IMR-90 (cell line): Measurements from ENCODE around the gene ANKRD13D. TPM values are rescaled to one million over a fixed set of nuclear protein-coding genes. Genes with fewer than 3 reads are reported as not detected.

ENCODE experiments used
- ATAC-seq: fragments of 200-7000 bp; cut with Tn5 transposase; 2 replicates; pipeline ENCODE4 v1.9.1; 2020; ENCODE audit warnings: low read depth, mild to moderate bottlenecking, moderate library complexity
- BruUV-seq: library from RNA; stranded (reverse); fragments of 400-500 nt; replicated peaks from 2 replicates; lab custom pipeline; 2021; lab: Mats Ljungman, UMichigan
- CTCF ChIA-PET: fragments of 300-600 bp; formaldehyde crosslinking; extraction: SDS; loops from one replicate; lab custom pipeline; 2021; ENCODE audit warnings: antibody characterized with exemption; lab: Yijun Ruan, JAX
- POLR2A ChIA-PET: fragments of 300-600 bp; sonication (Branson Sonifier 250); formaldehyde crosslinking; loops from one replicate; lab custom pipeline; 2022; ENCODE audit warnings: antibody characterized with exemption; ENCODE audit not compliant: unreplicated experiment; lab: Charles Lee
- DNase-seq: peaks from one replicate; pipeline ENCODE4 v3.0.0; 2013
- H2AFZ ChIP-seq: replicated peaks from 2 replicates; pipeline ENCODE3; 2013; ENCODE audit warnings: low read length, mild to moderate bottlenecking; ENCODE audit not compliant: poor library complexity
- H2AK5ac ChIP-seq: 2 replicates; pipeline ENCODE4 v1.6.1; 2013; ENCODE audit warnings: low read depth, low read length, inconsistent platforms
- H2AK9ac ChIP-seq: replicated peaks from 2 replicates; pipeline ENCODE3; 2013; ENCODE audit warnings: mild to moderate bottlenecking, low read depth, low read length, moderate library complexity; ENCODE audit not compliant: poor library complexity
- H2BK120ac ChIP-seq: 2 replicates; pipeline ENCODE4 v1.6.1; 2013; ENCODE audit warnings: low read depth, low read length, inconsistent platforms
- H2BK15ac ChIP-seq: 3 replicates; pipeline ENCODE4 v1.6.1; 2013; ENCODE audit warnings: low read depth, low read length, inconsistent platforms
- H2BK20ac ChIP-seq: 2 replicates; pipeline ENCODE4 v1.6.1; 2013; ENCODE audit warnings: low read depth, mild to moderate bottlenecking, inconsistent platforms, low read length, moderate library complexity
- H2BK5ac ChIP-seq: 2 replicates; pipeline ENCODE4 v1.6.1; 2013; ENCODE audit warnings: mild to moderate bottlenecking, low read depth, low read length, inconsistent platforms; ENCODE audit not compliant: poor library complexity, severe bottlenecking
- H3K14ac ChIP-seq: replicated peaks from 2 replicates; pipeline ENCODE4 v1.6.1; 2013; ENCODE audit warnings: low read depth, low read length, inconsistent platforms
- H3K18ac ChIP-seq: 2 replicates; pipeline ENCODE4 v1.6.1; 2013; ENCODE audit warnings: low read depth, low read length, control low read depth
- H3K23ac ChIP-seq: 2 replicates; pipeline ENCODE4 v1.6.1; 2013; ENCODE audit warnings: low read depth, low read length, inconsistent platforms
- H3K27ac ChIP-seq: 2 replicates; pipeline ENCODE4 v1.5.1; 2013; ENCODE audit warnings: mild to moderate bottlenecking, control low read depth, low read length; ENCODE audit not compliant: insufficient read depth
- H3K27me3 ChIP-seq: 2 replicates; pipeline ENCODE4 v1.6.1; 2013; ENCODE audit warnings: low read length; ENCODE audit not compliant: control insufficient read depth, insufficient read depth
- H3K36me3 ChIP-seq: 2 replicates; pipeline ENCODE4 v1.6.1; 2013; ENCODE audit warnings: low read length, mixed read lengths; ENCODE audit not compliant: control insufficient read depth, insufficient read depth
- H3K4ac ChIP-seq: 2 replicates; pipeline ENCODE4 v1.6.1; 2013; ENCODE audit warnings: low read depth, low read length, inconsistent platforms
- H3K4me1 ChIP-seq: 2 replicates; pipeline ENCODE4 v1.6.1; 2013; ENCODE audit warnings: low read length, mixed read lengths; ENCODE audit not compliant: control insufficient read depth, insufficient read depth
- H3K4me2 ChIP-seq: 2 replicates; pipeline ENCODE4 v1.6.1; 2013; ENCODE audit warnings: low read depth, mild to moderate bottlenecking, control low read depth, low read length, moderate library complexity
- H3K4me3 ChIP-seq: 2 replicates; pipeline ENCODE4 v1.5.1; 2013; ENCODE audit warnings: low read depth, mild to moderate bottlenecking, control low read depth, low read length, moderate library complexity; ENCODE audit not compliant: insufficient read depth
- H3K56ac ChIP-seq: 2 replicates; pipeline ENCODE4 v1.6.1; 2013; ENCODE audit warnings: low read length, inconsistent platforms; ENCODE audit not compliant: insufficient read depth; ENCODE audit errors: extremely low read depth
- H3K79me1 ChIP-seq, 2 experiments: 2 replicates each; pipeline ENCODE4 v1.6.1; 2013; ENCODE audit warnings: low read length in 2 of 2, inconsistent platforms in 1 of 2, low read depth in 1 of 2
- H3K9ac ChIP-seq: 2 replicates; pipeline ENCODE4 v1.6.1; 2013; ENCODE audit warnings: low read depth, low read length, control low read depth
- H3K9me1 ChIP-seq: 2 replicates; pipeline ENCODE4 v1.6.1; 2013; ENCODE audit warnings: low read length, inconsistent platforms; ENCODE audit not compliant: insufficient read depth
- H3K9me3 ChIP-seq: 2 replicates; pipeline ENCODE4 v1.6.1; 2013; ENCODE audit warnings: low read length; ENCODE audit not compliant: control insufficient read depth, insufficient read depth
- H4K20me1 ChIP-seq: 2 replicates; pipeline ENCODE4 v1.6.1; 2013; ENCODE audit warnings: low read length, inconsistent platforms; ENCODE audit not compliant: insufficient read depth
- H4K5ac ChIP-seq: 2 replicates; pipeline ENCODE4 v1.6.1; 2013; ENCODE audit warnings: mild to moderate bottlenecking, low read depth, low read length, control low read depth
- H4K8ac ChIP-seq, 2 experiments: 2 replicates each; pipeline ENCODE4 v1.6.1; 2013; ENCODE audit warnings: low read depth in 2 of 2, low read length in 2 of 2, control low read depth in 1 of 2, inconsistent platforms in 1 of 2
- H4K91ac ChIP-seq: 2 replicates; pipeline ENCODE4 v1.6.1; 2013; ENCODE audit warnings: low read depth, low read length, inconsistent platforms; ENCODE audit not compliant: insufficient read depth
- FOS ChIP-seq: fragments of 150-350 bp; IDR thresholded peaks from 2 replicates; pipeline ENCODE4 v1.6.1; 2016; ENCODE audit warnings: low read depth, low read length
- USF2 ChIP-seq: fragments of 150-350 bp; IDR thresholded peaks from 2 replicates; pipeline ENCODE4 v1.6.1; 2017; ENCODE audit warnings: mild to moderate bottlenecking, antibody characterized with exemption, low read length, low read depth
- WGBS, 2 experiments: methylation state at CpG; one replicate each; pipeline versions ENCODE4 v1.1.5 to v1.1.7; 2013; ENCODE audit warnings: missing lambda C conversion rate in 2 of 2; ENCODE audit not compliant: insufficient read length in 1 of 2; ENCODE audit errors: extremely low coverage in 2 of 2; 5-methylcytosine and 5-hydroxymethylcytosine counted together
- dilution Hi-C: fragments of 300-500 bp; cut with HindIII; formaldehyde crosslinking; loops from one replicate; pipeline ENCODE4 v1.14.3; 2018; ENCODE audit warnings: low sequenced_read_pairs; ENCODE audit not compliant: unreplicated experiment
- in situ Hi-C: fragments of 300-500 bp; cut with MboI; formaldehyde crosslinking; loops from 3 replicates; pipeline ENCODE4 v1.14.3; 2019; ENCODE audit warnings: low sequenced_read_pairs, inconsistent platforms, mixed read lengths
- intact Hi-C: fragments of 100-400 bp; cut with micrococcal nuclease; formaldehyde crosslinking; loops from 2 replicates; pipeline ENCODE4 v1.10.0; 2022
- polyA plus RNA-seq, 3 experiments: library from polyadenylated mRNA; depleted of rRNA; stranded (reverse); fragments of >200 nt; gene quantifications; 2 replicates each; pipeline ENCODE4 v1.2.3, GENCODE V29; 2012; ENCODE audit warnings: low replicate concordance in 1 of 3
- total RNA-seq: library from RNA; depleted of rRNA; stranded (reverse); fragments of >200 nt; gene quantifications from 2 replicates; pipeline ENCODE4 v1.2.3, GENCODE V29; 2012

The ANKRD13D gene
- total and polyA plus RNA-seq, 2 of the 4 experiments (the other 2 are of a cell fraction) = 7.3 to 38.4 TPM

GRCh38 chr11:67288198-67288451 lies 978 bp upstream of the ANKRD13D start:
- peak overlapping the region; percentile 87 for H3K9ac ChIP-seq
- H2BK120ac ChIP-seq = peak overlapping the region; percentile 58
- TF ChIP-seq USF2 = 0 out of 2 replicates have a peak, but pooled peaks have one; percentile 10
- no peak for TF ChIP-seq FOS
- DNase-seq = no peak
- peak overlapping the region; percentile 99 for H2AK5ac ChIP-seq
- intact Hi-C loops = loop anchor here (2.0 kb wide), 2 partner anchors 15 to 25 kb away; partner anchors contain the start of gene SSH3
- peak overlapping the region; percentile 95 for H3K4ac ChIP-seq
- peak overlapping the region; percentile 97 for H2AFZ ChIP-seq
- ChIA-PET CTCF (interaction anchor here (0.7 to 1.1 kb wide), 4 partner anchors 10 to 29 kb away, joined by 3 to 4 read pairs (median 3); no protein-coding TSS in a partner anchor), POLR2A (interaction anchor here (0.6 to 0.7 kb wide), 2 partner anchors 15 to 44 kb away, joined by 3 to 5 read pairs; partner anchors contain the start of gene SSH3)
- peaks cover 22% of the 10 kb centered on the region; the same call in 1 of the 2 replicates for H3K9me1 ChIP-seq
- H3K18ac ChIP-seq = peak overlapping the region; percentile 81
- in situ Hi-C loops = no loop called here
- peak overlapping the region; percentile 98 for H4K5ac ChIP-seq
- H3K9me3 ChIP-seq = no peaks in the 10 kb centered on the region
- peak overlapping the region; percentile 99 for H4K91ac ChIP-seq
- peak overlapping the region; percentile 86; the same call in 1 of the 2 replicates for H3K23ac ChIP-seq
- peak overlapping the region; percentile 81 for H3K56ac ChIP-seq
- H3K27ac ChIP-seq = peak overlapping the region; percentile 94
- H2BK5ac ChIP-seq = peak overlapping the region; percentile 90
- dilution Hi-C loops = no loop called here
- no peaks in the 10 kb centered on the region for H3K27me3 ChIP-seq
- no CpG with 5 or more reads among the region's 4 CpGs for whole genome bisulfite sequencing, 2 experiments
- H2BK15ac ChIP-seq = peak overlapping the region; percentile 64; the same call in 2 of the 3 replicates
- H4K8ac ChIP-seq = peak overlapping the region; percentile 97 to 100
- no TSS peak for BruUV-seq
- peak overlapping the region; percentile 74; the same call in 1 of the 2 replicates for H3K4me3 ChIP-seq
- H3K36me3 ChIP-seq = peaks cover 50% of the 10 kb centered on the region
- H3K4me2 ChIP-seq = peak overlapping the region; percentile 81
- no peak for ATAC-seq
- peak overlapping the region; percentile 94 for H3K14ac ChIP-seq
- H2AK9ac ChIP-seq = peak overlapping the region; percentile 99
- peaks cover 14 to 49% of the 10 kb centered on the region in 2 experiments; a peak in 3 of 4 replicates for H3K79me1 ChIP-seq
- peak overlapping the region; percentile 11 for H2BK20ac ChIP-seq
- H4K20me1 ChIP-seq = peaks cover 6% of the 10 kb centered on the region
- H3K4me1 ChIP-seq = peaks cover 19% of the 10 kb centered on the region
